ENCODE measurements around the gene HOMER2. TPM values are rescaled to one million over a fixed set of nuclear protein-coding genes. Genes with fewer than 3 reads are reported as not detected.

HOMER2 gene
- total and polyA plus RNA-seq, 2 experiments from 2014 or later = 10.8 to 23.9 TPM

DNA sequence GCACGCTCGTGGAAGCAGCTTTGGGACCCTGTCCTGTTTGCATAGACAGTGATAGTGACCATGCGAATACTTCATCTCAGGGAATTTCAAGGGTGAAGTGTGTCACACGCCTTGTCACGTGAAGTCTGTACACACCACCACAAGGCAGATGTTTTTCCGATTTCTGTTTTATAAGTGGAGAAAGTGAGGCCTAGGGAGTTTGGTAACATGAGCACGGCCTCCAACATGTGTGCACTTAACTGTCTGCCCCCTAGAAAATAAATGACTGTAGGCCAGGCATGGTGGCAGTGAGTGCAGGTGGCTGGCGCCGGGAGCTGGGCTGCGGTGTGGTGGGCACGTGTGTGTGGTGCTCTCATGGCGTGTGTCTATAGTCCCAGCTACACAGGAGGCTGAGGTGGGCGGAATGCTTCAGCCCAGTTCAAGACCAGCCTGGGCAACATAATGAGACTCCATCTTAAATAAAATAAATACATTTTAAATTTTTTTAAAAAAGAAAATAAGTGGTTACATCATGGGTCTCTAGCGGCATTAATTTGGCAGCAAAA is 101.1 kb downstream of the HOMER2 start (continued):
- TF ChIP-seq, protein P1, sequence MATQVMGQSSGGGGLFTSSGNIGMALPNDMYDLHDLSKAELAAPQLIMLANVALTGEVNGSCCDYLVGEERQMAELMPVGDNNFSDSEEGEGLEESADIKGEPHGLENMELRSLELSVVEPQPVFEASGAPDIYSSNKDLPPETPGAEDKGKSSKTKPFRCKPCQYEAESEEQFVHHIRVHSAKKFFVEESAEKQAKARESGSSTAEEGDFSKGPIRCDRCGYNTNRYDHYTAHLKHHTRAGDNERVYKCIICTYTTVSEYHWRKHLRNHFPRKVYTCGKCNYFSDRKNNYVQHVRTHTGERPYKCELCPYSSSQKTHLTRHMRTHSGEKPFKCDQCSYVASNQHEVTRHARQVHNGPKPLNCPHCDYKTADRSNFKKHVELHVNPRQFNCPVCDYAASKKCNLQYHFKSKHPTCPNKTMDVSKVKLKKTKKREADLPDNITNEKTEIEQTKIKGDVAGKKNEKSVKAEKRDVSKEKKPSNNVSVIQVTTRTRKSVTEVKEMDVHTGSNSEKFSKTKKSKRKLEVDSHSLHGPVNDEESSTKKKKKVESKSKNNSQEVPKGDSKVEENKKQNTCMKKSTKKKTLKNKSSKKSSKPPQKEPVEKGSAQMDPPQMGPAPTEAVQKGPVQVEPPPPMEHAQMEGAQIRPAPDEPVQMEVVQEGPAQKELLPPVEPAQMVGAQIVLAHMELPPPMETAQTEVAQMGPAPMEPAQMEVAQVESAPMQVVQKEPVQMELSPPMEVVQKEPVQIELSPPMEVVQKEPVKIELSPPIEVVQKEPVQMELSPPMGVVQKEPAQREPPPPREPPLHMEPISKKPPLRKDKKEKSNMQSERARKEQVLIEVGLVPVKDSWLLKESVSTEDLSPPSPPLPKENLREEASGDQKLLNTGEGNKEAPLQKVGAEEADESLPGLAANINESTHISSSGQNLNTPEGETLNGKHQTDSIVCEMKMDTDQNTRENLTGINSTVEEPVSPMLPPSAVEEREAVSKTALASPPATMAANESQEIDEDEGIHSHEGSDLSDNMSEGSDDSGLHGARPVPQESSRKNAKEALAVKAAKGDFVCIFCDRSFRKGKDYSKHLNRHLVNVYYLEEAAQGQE (IDR thresholded peaks at IDR 0.05; ENCODE audit: unreplicated experiment) = no peak
- TF ChIP-seq STAT1 (IDR thresholded peaks at IDR 0.05; ENCODE audit: unreplicated experiment) (no peak), POLR2AphosphoS5 (IDR thresholded peaks at IDR 0.05; ENCODE audit: low read depth) (no peak), EZH2 (IDR thresholded peaks at IDR 0.05; ENCODE audit: low read depth, unreplicated experiment) (no peak)

DNA sequence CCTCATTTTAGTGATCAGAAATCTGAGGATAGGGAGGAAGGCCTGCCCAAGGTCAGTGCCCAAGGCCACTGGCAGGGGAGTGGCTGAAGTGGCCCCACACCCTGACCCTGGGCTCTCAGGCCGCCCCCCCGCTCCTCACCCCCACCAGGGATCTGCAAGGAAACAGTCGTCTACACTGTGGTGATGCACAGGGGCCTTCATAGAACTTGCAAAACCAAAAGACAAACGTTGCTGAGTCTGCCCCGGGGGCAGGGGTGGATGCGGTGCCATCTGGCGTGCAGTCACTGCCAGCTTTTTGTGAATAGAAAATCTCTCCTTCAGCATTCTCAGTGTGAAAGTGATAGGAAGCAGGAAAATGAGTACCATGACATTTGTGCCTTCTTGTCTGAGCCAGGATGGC is 101.8 kb downstream of the HOMER2 start:
- no peak overlapping the region for H3K4me3 ChIP-seq
- H3K9me2 ChIP-seq (ENCODE audit: insufficient read depth) = no peaks in the 10 kb centered on the region
- H3K4me1 Mint-ChIP-seq = peaks cover 15% of the 10 kb centered on the region
- no peak overlapping the region for H3K4me3 Mint-ChIP-seq
- no peaks in the 10 kb centered on the region for H3K36me3 Mint-ChIP-seq (ENCODE audit: low read depth)
- TF ChIP-seq, protein P1 (IDR thresholded peaks at IDR 0.05; ENCODE audit: unreplicated experiment) = no peak
- TF ChIP-seq CREB1 (CRISPR knock-in tag; IDR thresholded peaks at IDR 0.05; ENCODE audit: low read depth) (no peak), JUNB (IDR thresholded peaks at IDR 0.05; ENCODE audit: unreplicated experiment) (no peak), POLR2AphosphoS5 (IDR thresholded peaks at IDR 0.05; ENCODE audit: low read depth) (no peak)
- TF ChIP-seq, protein P2, sequence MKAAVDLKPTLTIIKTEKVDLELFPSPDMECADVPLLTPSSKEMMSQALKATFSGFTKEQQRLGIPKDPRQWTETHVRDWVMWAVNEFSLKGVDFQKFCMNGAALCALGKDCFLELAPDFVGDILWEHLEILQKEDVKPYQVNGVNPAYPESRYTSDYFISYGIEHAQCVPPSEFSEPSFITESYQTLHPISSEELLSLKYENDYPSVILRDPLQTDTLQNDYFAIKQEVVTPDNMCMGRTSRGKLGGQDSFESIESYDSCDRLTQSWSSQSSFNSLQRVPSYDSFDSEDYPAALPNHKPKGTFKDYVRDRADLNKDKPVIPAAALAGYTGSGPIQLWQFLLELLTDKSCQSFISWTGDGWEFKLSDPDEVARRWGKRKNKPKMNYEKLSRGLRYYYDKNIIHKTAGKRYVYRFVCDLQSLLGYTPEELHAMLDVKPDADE (IDR thresholded peaks at IDR 0.05) = no peak
- no peak for DNase-seq (ENCODE audit: low spot score)
- H3K4me1 ChIP-seq (ENCODE audit: insufficient read depth) = peaks cover 7% of the 10 kb centered on the region
- H3K27ac Mint-ChIP-seq = no peak overlapping the region; the same call in 1 of the 2 replicates
- no peak for ATAC-seq
- H3K27me3 Mint-ChIP-seq (ENCODE audit: insufficient read depth, low read depth, poor library complexity) = peaks cover 19% of the 10 kb centered on the region
- H2AFZ ChIP-seq = no peak overlapping the region
- no peaks in the 10 kb centered on the region for H3K36me3 ChIP-seq (ENCODE audit: insufficient read depth)
- no peaks in the 10 kb centered on the region for H3K27me3 ChIP-seq (ENCODE audit: insufficient read depth)
- H3K79me2 ChIP-seq (replicated peaks; ENCODE audit: insufficient read depth) = no peaks in the 10 kb centered on the region
- no peaks in the 10 kb centered on the region for H3F3A ChIP-seq (replicated peaks; ENCODE audit: low read depth)
- no peaks in the 10 kb centered on the region for H3K9me3 Mint-ChIP-seq
- H3K4me2 ChIP-seq = no peak overlapping the region
- no peak overlapping the region for H3K27ac ChIP-seq (ENCODE audit: low read depth)
- H4K20me1 ChIP-seq (replicated peaks; ENCODE audit: insufficient read depth) = no peaks in the 10 kb centered on the region

Data from GM23338 (cell line).